ENCODE results near the gene PLEKHM3. TPM values are rescaled to one million over a fixed set of nuclear protein-coding genes. Genes with fewer than 3 reads are reported as not detected.

Gene PLEKHM3
- total and polyA plus RNA-seq, 4 donors: 3.0 to 18.3 (median 5.5) TPM

- Histone ChIP-seq H3K27ac (ENCODE audit: low read depth in 1 of 2, low read length in 2 of 2) (no peak overlapping the region), H3K36me3 (ENCODE audit: control insufficient read depth in 4 of 4, insufficient read depth in 3 of 4, low read depth in 1 of 4, low read length in 3 of 4) (no peaks in the 10 kb centered on the region), H3K4me3 (ENCODE audit: low read depth in 1 of 3, low read length in 3 of 3) (no peak overlapping the region), H3K4me1 (ENCODE audit: control insufficient read depth in 4 of 4, insufficient read depth in 4 of 4, low read length in 3 of 4) (peaks cover 0 to 3% (median 1%) of the 10 kb centered on the region in 4 donors), H3K27me3 (ENCODE audit: control insufficient read depth in 4 of 4, insufficient read depth in 4 of 4, low read length in 3 of 4) (no peaks in the 10 kb centered on the region), H3K9me3 (ENCODE audit: control insufficient read depth in 4 of 4, low read length in 3 of 4) (no peaks in the 10 kb centered on the region), H3K9ac (ENCODE audit: low read depth in 1 of 2, low read length in 2 of 2) (no peak overlapping the region)
- TF ChIP-seq JUND (IDR thresholded peaks at IDR 0.05) (no peak), EGR1 (IDR thresholded peaks at IDR 0.05; ENCODE audit: low read depth in 2 of 2) (no peak)
- no peak for DNase-seq (ENCODE audit: low spot score)
- 86% methylated on average over 2 of the region's 2 CpGs for WGBS
These were observed 141.2 kb downstream of the PLEKHM3 start for GRCh38 chr2:207884127-207884526.

DNA sequence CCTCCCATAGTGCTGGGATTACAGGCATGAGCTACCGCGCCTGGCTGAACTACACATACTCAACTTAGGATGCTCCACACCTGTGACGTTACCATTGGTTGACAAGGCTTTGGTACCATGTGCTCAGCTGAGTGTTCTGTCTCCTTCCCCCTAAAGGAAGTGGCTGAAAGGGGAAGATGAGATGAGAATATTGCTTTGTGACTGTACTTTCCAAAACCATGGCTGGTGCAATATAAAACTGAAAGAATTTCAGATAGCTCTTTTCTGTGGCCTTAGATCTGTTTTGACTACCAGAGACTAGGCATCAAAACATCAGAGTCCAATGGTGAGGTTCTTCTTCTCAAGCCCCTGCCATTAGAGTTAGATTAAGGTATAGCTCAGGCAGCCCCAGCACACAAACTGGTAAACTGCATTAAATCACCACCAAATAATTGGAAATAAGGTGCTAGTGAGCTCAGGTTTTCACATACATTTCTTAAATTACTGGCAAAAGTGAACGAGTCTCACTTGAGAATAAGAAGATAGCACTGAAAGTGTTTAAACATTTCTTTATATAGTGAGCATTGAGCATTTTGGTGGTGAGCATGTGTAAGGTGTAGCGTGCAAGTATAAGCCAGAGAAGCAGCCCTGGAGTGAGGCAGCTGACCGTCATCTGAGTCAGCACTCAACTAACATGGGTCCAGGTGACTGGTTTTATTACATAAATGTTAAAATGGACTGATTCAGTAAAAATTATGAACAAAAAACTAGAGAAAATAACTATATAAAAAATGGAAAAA is 142.1 kb downstream of the PLEKHM3 start:
- Histone ChIP-seq H3K27ac (ENCODE audit: low read depth in 1 of 2, low read length in 2 of 2) (no peak overlapping the region), H3K4me1 (ENCODE audit: control insufficient read depth in 4 of 4, insufficient read depth in 4 of 4, low read length in 3 of 4) (peaks cover 0 to 3% (median 1%) of the 10 kb centered on the region in 4 donors), H3K9me3 (ENCODE audit: control insufficient read depth in 4 of 4, low read length in 3 of 4) (no peaks in the 10 kb centered on the region), H3K4me3 (ENCODE audit: low read depth in 1 of 3, low read length in 3 of 3) (no peak overlapping the region), H3K36me3 (ENCODE audit: control insufficient read depth in 4 of 4, insufficient read depth in 3 of 4, low read depth in 1 of 4, low read length in 3 of 4) (no peaks in the 10 kb centered on the region), H3K27me3 (ENCODE audit: control insufficient read depth in 4 of 4, insufficient read depth in 4 of 4, low read length in 3 of 4) (no peaks in the 10 kb centered on the region), H3K9ac (ENCODE audit: low read depth in 1 of 2, low read length in 2 of 2) (no peak overlapping the region)
- no peak for DNase-seq (ENCODE audit: low spot score)
- WGBS: 97% methylated on average over 6 of the region's 6 CpGs
- TF ChIP-seq, protein P1, sequence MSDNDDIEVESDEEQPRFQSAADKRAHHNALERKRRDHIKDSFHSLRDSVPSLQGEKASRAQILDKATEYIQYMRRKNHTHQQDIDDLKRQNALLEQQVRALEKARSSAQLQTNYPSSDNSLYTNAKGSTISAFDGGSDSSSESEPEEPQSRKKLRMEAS (IDR thresholded peaks at IDR 0.05): no peak
- TF ChIP-seq JUND (IDR thresholded peaks at IDR 0.05) (no peak), HNF4G (IDR thresholded peaks at IDR 0.05) (no peak), YY1 (IDR thresholded peaks at IDR 0.05) (no peak), GABPA (IDR thresholded peaks at IDR 0.05 in 1 of 2, conservative IDR thresholded peaks at IDR 0.05 in 1 of 2) (no peak), RAD21 (IDR thresholded peaks at IDR 0.05) (no peak), TAF1 (conservative IDR thresholded peaks at IDR 0.05) (no peak), NR2F2 (IDR thresholded peaks at IDR 0.05) (no peak), HNF4A (conservative IDR thresholded peaks at IDR 0.05) (no peak), RXRA (IDR thresholded peaks at IDR 0.05) (no peak), FOXA2 (IDR thresholded peaks at IDR 0.05) (no peak), FOXA1 (IDR thresholded peaks at IDR 0.05) (no peak)
- TF ChIP-seq, protein P2, sequence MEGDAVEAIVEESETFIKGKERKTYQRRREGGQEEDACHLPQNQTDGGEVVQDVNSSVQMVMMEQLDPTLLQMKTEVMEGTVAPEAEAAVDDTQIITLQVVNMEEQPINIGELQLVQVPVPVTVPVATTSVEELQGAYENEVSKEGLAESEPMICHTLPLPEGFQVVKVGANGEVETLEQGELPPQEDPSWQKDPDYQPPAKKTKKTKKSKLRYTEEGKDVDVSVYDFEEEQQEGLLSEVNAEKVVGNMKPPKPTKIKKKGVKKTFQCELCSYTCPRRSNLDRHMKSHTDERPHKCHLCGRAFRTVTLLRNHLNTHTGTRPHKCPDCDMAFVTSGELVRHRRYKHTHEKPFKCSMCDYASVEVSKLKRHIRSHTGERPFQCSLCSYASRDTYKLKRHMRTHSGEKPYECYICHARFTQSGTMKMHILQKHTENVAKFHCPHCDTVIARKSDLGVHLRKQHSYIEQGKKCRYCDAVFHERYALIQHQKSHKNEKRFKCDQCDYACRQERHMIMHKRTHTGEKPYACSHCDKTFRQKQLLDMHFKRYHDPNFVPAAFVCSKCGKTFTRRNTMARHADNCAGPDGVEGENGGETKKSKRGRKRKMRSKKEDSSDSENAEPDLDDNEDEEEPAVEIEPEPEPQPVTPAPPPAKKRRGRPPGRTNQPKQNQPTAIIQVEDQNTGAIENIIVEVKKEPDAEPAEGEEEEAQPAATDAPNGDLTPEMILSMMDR (IDR thresholded peaks at IDR 0.05; ENCODE audit: low read depth, low read length, missing input control): no peak
- TF ChIP-seq, protein P3, sequence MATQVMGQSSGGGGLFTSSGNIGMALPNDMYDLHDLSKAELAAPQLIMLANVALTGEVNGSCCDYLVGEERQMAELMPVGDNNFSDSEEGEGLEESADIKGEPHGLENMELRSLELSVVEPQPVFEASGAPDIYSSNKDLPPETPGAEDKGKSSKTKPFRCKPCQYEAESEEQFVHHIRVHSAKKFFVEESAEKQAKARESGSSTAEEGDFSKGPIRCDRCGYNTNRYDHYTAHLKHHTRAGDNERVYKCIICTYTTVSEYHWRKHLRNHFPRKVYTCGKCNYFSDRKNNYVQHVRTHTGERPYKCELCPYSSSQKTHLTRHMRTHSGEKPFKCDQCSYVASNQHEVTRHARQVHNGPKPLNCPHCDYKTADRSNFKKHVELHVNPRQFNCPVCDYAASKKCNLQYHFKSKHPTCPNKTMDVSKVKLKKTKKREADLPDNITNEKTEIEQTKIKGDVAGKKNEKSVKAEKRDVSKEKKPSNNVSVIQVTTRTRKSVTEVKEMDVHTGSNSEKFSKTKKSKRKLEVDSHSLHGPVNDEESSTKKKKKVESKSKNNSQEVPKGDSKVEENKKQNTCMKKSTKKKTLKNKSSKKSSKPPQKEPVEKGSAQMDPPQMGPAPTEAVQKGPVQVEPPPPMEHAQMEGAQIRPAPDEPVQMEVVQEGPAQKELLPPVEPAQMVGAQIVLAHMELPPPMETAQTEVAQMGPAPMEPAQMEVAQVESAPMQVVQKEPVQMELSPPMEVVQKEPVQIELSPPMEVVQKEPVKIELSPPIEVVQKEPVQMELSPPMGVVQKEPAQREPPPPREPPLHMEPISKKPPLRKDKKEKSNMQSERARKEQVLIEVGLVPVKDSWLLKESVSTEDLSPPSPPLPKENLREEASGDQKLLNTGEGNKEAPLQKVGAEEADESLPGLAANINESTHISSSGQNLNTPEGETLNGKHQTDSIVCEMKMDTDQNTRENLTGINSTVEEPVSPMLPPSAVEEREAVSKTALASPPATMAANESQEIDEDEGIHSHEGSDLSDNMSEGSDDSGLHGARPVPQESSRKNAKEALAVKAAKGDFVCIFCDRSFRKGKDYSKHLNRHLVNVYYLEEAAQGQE (IDR thresholded peaks at IDR 0.05): no peak
- TF ChIP-seq, protein P4, sequence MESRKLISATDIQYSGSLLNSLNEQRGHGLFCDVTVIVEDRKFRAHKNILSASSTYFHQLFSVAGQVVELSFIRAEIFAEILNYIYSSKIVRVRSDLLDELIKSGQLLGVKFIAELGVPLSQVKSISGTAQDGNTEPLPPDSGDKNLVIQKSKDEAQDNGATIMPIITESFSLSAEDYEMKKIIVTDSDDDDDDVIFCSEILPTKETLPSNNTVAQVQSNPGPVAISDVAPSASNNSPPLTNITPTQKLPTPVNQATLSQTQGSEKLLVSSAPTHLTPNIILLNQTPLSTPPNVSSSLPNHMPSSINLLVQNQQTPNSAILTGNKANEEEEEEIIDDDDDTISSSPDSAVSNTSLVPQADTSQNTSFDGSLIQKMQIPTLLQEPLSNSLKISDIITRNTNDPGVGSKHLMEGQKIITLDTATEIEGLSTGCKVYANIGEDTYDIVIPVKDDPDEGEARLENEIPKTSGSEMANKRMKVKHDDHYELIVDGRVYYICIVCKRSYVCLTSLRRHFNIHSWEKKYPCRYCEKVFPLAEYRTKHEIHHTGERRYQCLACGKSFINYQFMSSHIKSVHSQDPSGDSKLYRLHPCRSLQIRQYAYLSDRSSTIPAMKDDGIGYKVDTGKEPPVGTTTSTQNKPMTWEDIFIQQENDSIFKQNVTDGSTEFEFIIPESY (IDR thresholded peaks at IDR 0.05): no peak

All from liver (tissue), 9 donors.